Measurements from ENCODE around the gene LRMDA. TPM values are rescaled to one million over a fixed set of nuclear protein-coding genes. Genes with fewer than 3 reads are reported as not detected.

The LRMDA gene
- total and polyA plus RNA-seq, 10 of the 15 experiments (the other 5 are each of a cell fraction or from before 2014, with no cell fraction given) = 0.07 to 0.54 (median 0.29) TPM; not detected in 4

DNA sequence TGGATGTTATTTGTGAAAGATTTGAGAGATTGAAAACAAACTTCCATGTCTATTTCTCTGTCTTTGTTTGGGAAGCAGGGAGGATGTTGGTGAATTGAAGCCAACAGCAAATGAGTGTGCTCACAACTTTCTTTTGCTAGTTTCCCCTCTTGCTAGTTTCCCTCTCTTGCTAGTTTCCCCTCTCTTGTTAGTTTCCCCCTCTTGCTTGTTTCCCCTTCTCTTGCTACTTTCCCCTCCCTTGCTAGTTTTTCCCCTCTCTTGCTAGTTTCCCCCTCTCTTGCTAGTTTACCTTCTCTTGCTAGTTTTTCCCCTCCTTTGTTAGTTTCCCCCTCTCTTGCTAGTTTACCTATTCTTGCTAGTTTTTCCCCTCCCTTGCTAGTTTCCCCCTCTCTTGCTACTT lies 613.3 kb downstream of the LRMDA start:
- Histone ChIP-seq H3K9me3 (replicated peaks; ENCODE audit: control insufficient read depth, insufficient read depth, low read length) (no peaks in the 10 kb centered on the region), H3K9ac (ENCODE audit: control insufficient read depth, insufficient read depth, low read length) (no peak overlapping the region), H3K36me3 (ENCODE audit: control insufficient read depth in 2 of 2, insufficient read depth in 2 of 2, low read length in 1 of 2) (no peaks in the 10 kb centered on the region), H3K27me3 (replicated peaks in 1 of 2; ENCODE audit: control insufficient read depth in 2 of 2, insufficient read depth in 2 of 2, low read length in 1 of 2) (no peaks in the 10 kb centered on the region), H3K4me3 (no peak overlapping the region), H3K4me1 (ENCODE audit: control insufficient read depth, insufficient read depth, low read length) (no peaks in the 10 kb centered on the region), H3K79me2 (ENCODE audit: control insufficient read depth, insufficient read depth, low read length) (no peaks in the 10 kb centered on the region), H2AFZ (ENCODE audit: control insufficient read depth, low read depth, low read length) (no peak overlapping the region), H3K4me2 (ENCODE audit: control insufficient read depth, insufficient read depth) (no peak overlapping the region), H3K27ac (ENCODE audit: control insufficient read depth, insufficient read depth) (no peak overlapping the region), H4K20me1 (ENCODE audit: control insufficient read depth, insufficient read depth) (no peaks in the 10 kb centered on the region)
- intact Hi-C loops (cut with micrococcal nuclease; ENCODE audit: unreplicated experiment) = no loop called here
- ChIA-PET CTCF (no interaction called here), POLR2A (no interaction called here), RAD21 (ENCODE audit: unreplicated experiment) (no interaction called here), SMC1A (ENCODE audit: uncharacterized antibody, unreplicated experiment) (no interaction called here)
- in situ Hi-C loops (cut with MboI) = loop anchor here (25.0 kb wide), 1 partner anchor 657 kb away; no protein-coding TSS in a partner anchor
- no TSS peak for BruUV-seq (replicated peaks)
- ATAC-seq (no peak), DNase-seq (ENCODE audit: low read depth, low spot score) (no peak), FAIRE-seq (no peak)
- no peak for TF ChIP-seq CBFB (IDR thresholded peaks at IDR 0.05; ENCODE audit: low read depth)
- no peak for TF ChIP-seq ASH2L (IDR thresholded peaks at IDR 0.05; ENCODE audit: borderline replicate concordance, low read depth)
- no peak for TF ChIP-seq PAX5 (IDR thresholded peaks at IDR 0.05; ENCODE audit: borderline replicate concordance, low read depth, low read length)
- TF ChIP-seq KAT2A (conservative IDR thresholded peaks at IDR 0.05; ENCODE audit: control insufficient read depth, low read depth, low read length) = no peak
- TF ChIP-seq, protein P1, sequence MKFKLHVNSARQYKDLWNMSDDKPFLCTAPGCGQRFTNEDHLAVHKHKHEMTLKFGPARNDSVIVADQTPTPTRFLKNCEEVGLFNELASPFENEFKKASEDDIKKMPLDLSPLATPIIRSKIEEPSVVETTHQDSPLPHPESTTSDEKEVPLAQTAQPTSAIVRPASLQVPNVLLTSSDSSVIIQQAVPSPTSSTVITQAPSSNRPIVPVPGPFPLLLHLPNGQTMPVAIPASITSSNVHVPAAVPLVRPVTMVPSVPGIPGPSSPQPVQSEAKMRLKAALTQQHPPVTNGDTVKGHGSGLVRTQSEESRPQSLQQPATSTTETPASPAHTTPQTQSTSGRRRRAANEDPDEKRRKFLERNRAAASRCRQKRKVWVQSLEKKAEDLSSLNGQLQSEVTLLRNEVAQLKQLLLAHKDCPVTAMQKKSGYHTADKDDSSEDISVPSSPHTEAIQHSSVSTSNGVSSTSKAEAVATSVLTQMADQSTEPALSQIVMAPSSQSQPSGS (IDR thresholded peaks at IDR 0.05; ENCODE audit: low read length) = no peak
- TF ChIP-seq ETV6 (conservative IDR thresholded peaks at IDR 0.05 in 1 of 2, IDR thresholded peaks at IDR 0.05 in 1 of 2; ENCODE audit: borderline replicate concordance in 1 of 2, low read depth in 1 of 2) = no peak
- TF ChIP-seq POLR2AphosphoS2 (IDR thresholded peaks at IDR 0.05; ENCODE audit: low read depth, low read length) = no peak

DNA sequence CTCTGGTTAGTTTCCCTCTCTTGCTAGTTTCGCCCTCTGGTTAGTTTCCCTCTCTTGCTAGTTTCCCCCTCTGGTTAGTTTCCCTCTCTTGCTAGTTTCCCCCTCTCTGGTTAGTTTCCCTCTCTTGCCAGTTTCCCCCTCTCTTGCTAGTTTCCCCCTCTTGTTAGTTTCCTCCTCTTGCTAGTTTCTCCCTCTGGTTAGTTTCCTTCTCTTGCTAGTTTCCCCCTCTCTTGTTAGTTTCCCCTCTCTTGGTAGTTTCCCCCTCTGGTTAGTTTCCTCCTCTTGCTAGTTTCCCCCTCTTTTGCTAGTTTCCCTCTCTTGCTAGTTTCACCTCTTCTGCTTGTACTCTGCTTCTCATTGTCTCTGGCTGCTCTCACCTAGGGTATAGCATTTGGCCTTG lies 613.8 kb downstream of the LRMDA start:
- ATAC-seq (no peak), FAIRE-seq (no peak), DNase-seq (ENCODE audit: low read depth, low spot score) (no peak)
- Histone ChIP-seq H3K4me3 (no peak overlapping the region), H3K79me2 (ENCODE audit: control insufficient read depth, insufficient read depth, low read length) (no peaks in the 10 kb centered on the region), H3K27me3 (replicated peaks in 1 of 2; ENCODE audit: control insufficient read depth in 2 of 2, insufficient read depth in 2 of 2, low read length in 1 of 2) (no peaks in the 10 kb centered on the region), H3K9ac (ENCODE audit: control insufficient read depth, insufficient read depth, low read length) (no peak overlapping the region), H3K27ac (ENCODE audit: control insufficient read depth, insufficient read depth) (no peak overlapping the region), H4K20me1 (ENCODE audit: control insufficient read depth, insufficient read depth) (no peaks in the 10 kb centered on the region), H3K9me3 (replicated peaks; ENCODE audit: control insufficient read depth, insufficient read depth, low read length) (no peaks in the 10 kb centered on the region), H3K4me2 (ENCODE audit: control insufficient read depth, insufficient read depth) (no peak overlapping the region), H3K4me1 (ENCODE audit: control insufficient read depth, insufficient read depth, low read length) (no peaks in the 10 kb centered on the region), H2AFZ (ENCODE audit: control insufficient read depth, low read depth, low read length) (no peak overlapping the region), H3K36me3 (ENCODE audit: control insufficient read depth in 2 of 2, insufficient read depth in 2 of 2, low read length in 1 of 2) (no peaks in the 10 kb centered on the region)
- BruUV-seq (replicated peaks) = no TSS peak
- intact Hi-C loops (cut with micrococcal nuclease; ENCODE audit: unreplicated experiment) (no loop called here), in situ Hi-C loops (cut with MboI) (loop anchor here (25.0 kb wide), 1 partner anchor 658 kb away; no protein-coding TSS in a partner anchor)
- SMC1A ChIA-PET (ENCODE audit: uncharacterized antibody, unreplicated experiment) = no interaction called here
- RAD21 ChIA-PET (ENCODE audit: unreplicated experiment) = no interaction called here
- CTCF ChIA-PET = interaction anchor here (0.7 to 4.2 kb wide), 2 partner anchors 8 to 256 kb away, joined by 3 to 22 read pairs; no protein-coding TSS in a partner anchor
- POLR2A ChIA-PET = no interaction called here
- WGBS (ENCODE audit: insufficient coverage, insufficient replicate concordance, low lambda C conversion rate, missing lambda C conversion rate) = 0% methylated on average over 1 of the region's 1 CpG
- TF ChIP-seq RAD21 (IDR thresholded peaks at IDR 0.05; ENCODE audit: insufficient read depth, low read depth, low read length) (no peak), ZNF217 (IDR thresholded peaks at IDR 0.05) (no peak), RELA (IDR thresholded peaks at IDR 0.05; ENCODE audit: borderline replicate concordance, partially characterized antibody) (no peak), MEF2B (IDR thresholded peaks at IDR 0.05; ENCODE audit: partially characterized antibody, poor library complexity, severe bottlenecking) (no peak), SMC3 (IDR thresholded peaks at IDR 0.05; ENCODE audit: borderline replicate concordance, low read length) (no peak), HDGF (IDR thresholded peaks at IDR 0.05) (no peak), RUNX3 (IDR thresholded peaks at IDR 0.05; ENCODE audit: low read length) (no peak), SP1 (IDR thresholded peaks at IDR 0.05; ENCODE audit: low read depth, low read length) (no peak), TCF3 (IDR thresholded peaks at IDR 0.05; ENCODE audit: borderline replicate concordance, insufficient read depth, low read depth, low read length) (no peak), STAT1 (conservative IDR thresholded peaks at IDR 0.05) (no peak)
- TF ChIP-seq, protein P2, sequence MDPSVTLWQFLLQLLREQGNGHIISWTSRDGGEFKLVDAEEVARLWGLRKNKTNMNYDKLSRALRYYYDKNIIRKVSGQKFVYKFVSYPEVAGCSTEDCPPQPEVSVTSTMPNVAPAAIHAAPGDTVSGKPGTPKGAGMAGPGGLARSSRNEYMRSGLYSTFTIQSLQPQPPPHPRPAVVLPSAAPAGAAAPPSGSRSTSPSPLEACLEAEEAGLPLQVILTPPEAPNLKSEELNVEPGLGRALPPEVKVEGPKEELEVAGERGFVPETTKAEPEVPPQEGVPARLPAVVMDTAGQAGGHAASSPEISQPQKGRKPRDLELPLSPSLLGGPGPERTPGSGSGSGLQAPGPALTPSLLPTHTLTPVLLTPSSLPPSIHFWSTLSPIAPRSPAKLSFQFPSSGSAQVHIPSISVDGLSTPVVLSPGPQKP (IDR thresholded peaks at IDR 0.05; ENCODE audit: low read depth, low read length) = no peak

All from GM12878 (cell line).